ENCODE data around the gene NFATC4. TPM values are rescaled to one million over a fixed set of nuclear protein-coding genes. Genes with fewer than 3 reads are reported as not detected.

NFATC4 gene
- total RNA-seq, 2 donors from 2014 or later: not detected

DNA sequence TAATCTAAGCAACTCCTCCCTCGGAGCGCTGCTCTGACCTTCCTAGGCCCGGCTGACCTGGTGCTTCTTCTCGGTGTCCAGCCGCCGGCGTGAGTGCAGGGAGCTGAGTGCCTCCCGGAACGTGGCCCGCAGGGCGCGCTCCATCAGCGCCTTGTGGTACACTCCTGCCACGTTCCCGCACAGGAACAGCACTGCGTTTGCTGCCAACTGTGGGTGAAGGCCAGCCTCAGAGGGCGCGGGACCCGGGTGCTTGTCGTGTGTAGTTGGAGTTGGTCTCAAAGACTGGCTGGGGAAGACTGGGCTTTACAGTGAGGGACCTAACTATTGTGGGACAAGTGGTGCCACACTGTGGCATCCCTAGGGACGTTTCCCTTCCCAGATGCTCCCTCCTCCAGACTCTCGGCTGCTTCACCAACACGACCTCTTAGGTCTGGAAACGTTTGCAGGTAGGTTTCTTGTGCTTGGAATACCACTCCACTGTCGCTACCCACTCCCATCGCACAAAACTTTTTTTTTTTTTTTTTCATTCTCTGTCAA is 36.2 kb upstream of the NFATC4 start:
- peak; percentile 1 for ATAC-seq
- peaks cover 5% of the 10 kb centered on the region for H3K36me3 Mint-ChIP-seq (ENCODE audit: low read depth)

GRCh38 chr14:24332268-24332993 is 35.6 kb upstream of the NFATC4 start:
- ATAC-seq: peak; percentile 92
- Mint-ChIP-seq H3K36me3 (ENCODE audit: low read depth) (peaks cover 5% of the 10 kb centered on the region), H3K27ac (peak overlapping the region; percentile 94), H3K4me1 (peaks cover 44% of the 10 kb centered on the region), H3K27me3 (peaks cover 26% of the 10 kb centered on the region), H3K4me3 (peak overlapping the region; percentile 96)
- no peaks in the 10 kb centered on the region for H3K9me3 ChIP-seq (ENCODE audit: control insufficient read depth, low read length, poor library complexity, severe bottlenecking)
- DNase-seq: peak; percentile 61 to 81 (median 73)

More for the DNA sequence above, 36.2 kb upstream of the NFATC4 start:
- peaks cover 48% of the 10 kb centered on the region for H3K4me1 Mint-ChIP-seq
- DNase-seq: no peak
- H3K27me3 Mint-ChIP-seq: peaks cover 26% of the 10 kb centered on the region
- H3K4me3 Mint-ChIP-seq: peak overlapping the region; percentile 96
- peak overlapping the region; percentile 94 for H3K27ac Mint-ChIP-seq
- H3K9me3 ChIP-seq (ENCODE audit: control insufficient read depth, low read length, poor library complexity, severe bottlenecking): no peaks in the 10 kb centered on the region

GRCh38 chr14:24334431-24335291 is 33.3 kb upstream of the NFATC4 start, which contains the start of gene ADCY4:
TSS of gene ADCY4 (minus strand) at chr14:24335071. CDS start at chr14:24334652, 419 bp downstream.
- Mint-ChIP-seq H3K4me3 (peak within 1 kb of the TSS; percentile 67), H3K4me1 (peaks cover 45% of the 10 kb centered on the region), H3K36me3 (ENCODE audit: low read depth) (peaks cover 5% of the 10 kb centered on the region), H3K27ac (no peak within 1 kb of the TSS), H3K27me3 (peaks cover 26% of the 10 kb centered on the region)
- DNase-seq (no peak), ATAC-seq (no peak)
- H3K9me3 ChIP-seq (ENCODE audit: control insufficient read depth, low read length, poor library complexity, severe bottlenecking): no peaks in the 10 kb centered on the region

- peaks cover 42% of the 10 kb centered on the region for H3K4me1 Mint-ChIP-seq
- no peak overlapping the region for H3K27ac Mint-ChIP-seq
- H3K27me3 Mint-ChIP-seq: peaks cover 18% of the 10 kb centered on the region
- H3K4me3 Mint-ChIP-seq: peak overlapping the region; percentile 43
- no peaks in the 10 kb centered on the region for H3K9me3 ChIP-seq (ENCODE audit: control insufficient read depth, low read length, poor library complexity, severe bottlenecking)
- H3K36me3 Mint-ChIP-seq (ENCODE audit: low read depth): peaks cover 5% of the 10 kb centered on the region
- DNase-seq (no peak), ATAC-seq (no peak)
Measured at GRCh38 chr14:24335461-24336171, 32.4 kb upstream of the NFATC4 start.

GRCh38 chr14:24337144-24337823 is 30.7 kb upstream of the NFATC4 start:
- H3K4me1 Mint-ChIP-seq: peaks cover 32% of the 10 kb centered on the region
- H3K27me3 Mint-ChIP-seq: peaks cover 14% of the 10 kb centered on the region
- H3K4me3 Mint-ChIP-seq: peak overlapping the region; percentile 91
- no peaks in the 10 kb centered on the region for H3K9me3 ChIP-seq (ENCODE audit: control insufficient read depth, low read length, poor library complexity, severe bottlenecking)
- H3K27ac Mint-ChIP-seq: no peak overlapping the region
- ATAC-seq (no peak), DNase-seq (no peak)
- H3K36me3 Mint-ChIP-seq (ENCODE audit: low read depth): peaks cover 5% of the 10 kb centered on the region

GRCh38 chr14:24337824-24338175 is 30.2 kb upstream of the NFATC4 start:
- Mint-ChIP-seq H3K27ac (no peak overlapping the region), H3K4me1 (peaks cover 26% of the 10 kb centered on the region), H3K4me3 (peak overlapping the region; percentile 91), H3K36me3 (ENCODE audit: low read depth) (peaks cover 5% of the 10 kb centered on the region), H3K27me3 (peaks cover 13% of the 10 kb centered on the region)
- ATAC-seq (no peak), DNase-seq (no peak)
- H3K9me3 ChIP-seq (ENCODE audit: control insufficient read depth, low read length, poor library complexity, severe bottlenecking): no peaks in the 10 kb centered on the region

- Mint-ChIP-seq H3K36me3 (ENCODE audit: low read depth) (peaks cover 6% of the 10 kb centered on the region), H3K27ac (peak overlapping the region; percentile 69), H3K4me1 (peaks cover 26% of the 10 kb centered on the region), H3K27me3 (peaks cover 18% of the 10 kb centered on the region), H3K4me3 (peak overlapping the region; percentile 91)
- no peaks in the 10 kb centered on the region for H3K9me3 ChIP-seq (ENCODE audit: control insufficient read depth, low read length, poor library complexity, severe bottlenecking)
- ATAC-seq (no peak), DNase-seq (no peak)
Measured at GRCh38 chr14:24338843-24339242, 29.1 kb upstream of the NFATC4 start.

GRCh38 chr14:24339284-24340151 is 28.5 kb upstream of the NFATC4 start, which contains the start of gene RIPK3:
TSS of gene RIPK3 (minus strand) at chr14:24339991. CDS start at chr14:24339826, 165 bp downstream.
- Mint-ChIP-seq H3K4me1 (peaks cover 26% of the 10 kb centered on the region), H3K4me3 (peak within 1 kb of the TSS; percentile 91), H3K36me3 (ENCODE audit: low read depth) (peaks cover 7% of the 10 kb centered on the region), H3K27me3 (peaks cover 23% of the 10 kb centered on the region), H3K27ac (peak within 1 kb of the TSS; percentile 69)
- DNase-seq: peak; percentile 46 to 51 (median 48)
- H3K9me3 ChIP-seq (ENCODE audit: control insufficient read depth, low read length, poor library complexity, severe bottlenecking): no peaks in the 10 kb centered on the region
- ATAC-seq: peak; percentile 95

DNA sequence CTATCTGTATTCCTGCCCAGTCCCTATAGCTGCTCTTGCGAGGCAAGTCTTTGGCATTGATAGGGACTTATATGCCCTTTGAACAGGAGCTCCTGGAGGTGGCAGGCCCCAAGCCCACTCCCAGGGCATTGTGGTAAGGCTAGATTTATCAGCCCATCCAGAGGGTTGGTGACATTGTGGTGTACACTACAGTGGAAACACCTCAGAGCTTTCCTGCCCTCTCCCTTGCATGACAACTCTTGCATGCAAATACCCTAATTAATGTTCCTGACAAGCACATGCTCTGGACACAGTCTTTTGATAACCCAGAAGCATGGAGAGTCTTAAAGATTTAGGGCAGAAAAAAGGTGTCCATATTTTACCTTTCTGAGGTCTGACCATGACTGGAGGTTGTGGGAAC is 27.4 kb upstream of the NFATC4 start:
- Mint-ChIP-seq H3K27me3 (peaks cover 26% of the 10 kb centered on the region), H3K4me3 (no peak overlapping the region), H3K4me1 (peaks cover 21% of the 10 kb centered on the region), H3K36me3 (ENCODE audit: low read depth) (peaks cover 7% of the 10 kb centered on the region), H3K27ac (no peak overlapping the region)
- ATAC-seq (no peak), DNase-seq (no peak)
- H3K9me3 ChIP-seq (ENCODE audit: control insufficient read depth, low read length, poor library complexity, severe bottlenecking): no peaks in the 10 kb centered on the region

DNA sequence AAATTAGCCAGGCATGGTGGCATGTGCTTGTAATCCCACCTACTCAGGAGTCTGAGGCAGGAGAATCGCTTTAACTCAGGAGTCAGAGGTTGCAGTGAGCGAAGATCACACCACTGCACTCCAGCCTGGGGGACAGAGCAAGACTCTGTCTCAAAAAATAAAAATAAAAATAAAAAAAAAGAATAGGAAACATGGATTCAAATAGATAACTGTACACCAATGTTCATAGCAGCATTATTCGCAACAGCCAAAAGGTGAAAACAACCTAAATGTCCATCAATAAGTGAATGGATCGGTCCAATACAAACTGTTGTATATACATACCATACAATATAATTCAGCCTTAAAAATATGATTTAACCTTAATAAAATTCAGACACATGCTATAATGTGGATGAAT is 25.1 kb upstream of the NFATC4 start:
- no peak overlapping the region for H3K27ac Mint-ChIP-seq
- ATAC-seq (no peak), DNase-seq (no peak)
- no peaks in the 10 kb centered on the region for H3K9me3 ChIP-seq (ENCODE audit: control insufficient read depth, low read length, poor library complexity, severe bottlenecking)
- H3K36me3 Mint-ChIP-seq (ENCODE audit: low read depth): peaks cover 2% of the 10 kb centered on the region
- peaks cover 40% of the 10 kb centered on the region for H3K27me3 Mint-ChIP-seq
- H3K4me3 Mint-ChIP-seq: no peak overlapping the region
- H3K4me1 Mint-ChIP-seq: peaks cover 16% of the 10 kb centered on the region

DNA sequence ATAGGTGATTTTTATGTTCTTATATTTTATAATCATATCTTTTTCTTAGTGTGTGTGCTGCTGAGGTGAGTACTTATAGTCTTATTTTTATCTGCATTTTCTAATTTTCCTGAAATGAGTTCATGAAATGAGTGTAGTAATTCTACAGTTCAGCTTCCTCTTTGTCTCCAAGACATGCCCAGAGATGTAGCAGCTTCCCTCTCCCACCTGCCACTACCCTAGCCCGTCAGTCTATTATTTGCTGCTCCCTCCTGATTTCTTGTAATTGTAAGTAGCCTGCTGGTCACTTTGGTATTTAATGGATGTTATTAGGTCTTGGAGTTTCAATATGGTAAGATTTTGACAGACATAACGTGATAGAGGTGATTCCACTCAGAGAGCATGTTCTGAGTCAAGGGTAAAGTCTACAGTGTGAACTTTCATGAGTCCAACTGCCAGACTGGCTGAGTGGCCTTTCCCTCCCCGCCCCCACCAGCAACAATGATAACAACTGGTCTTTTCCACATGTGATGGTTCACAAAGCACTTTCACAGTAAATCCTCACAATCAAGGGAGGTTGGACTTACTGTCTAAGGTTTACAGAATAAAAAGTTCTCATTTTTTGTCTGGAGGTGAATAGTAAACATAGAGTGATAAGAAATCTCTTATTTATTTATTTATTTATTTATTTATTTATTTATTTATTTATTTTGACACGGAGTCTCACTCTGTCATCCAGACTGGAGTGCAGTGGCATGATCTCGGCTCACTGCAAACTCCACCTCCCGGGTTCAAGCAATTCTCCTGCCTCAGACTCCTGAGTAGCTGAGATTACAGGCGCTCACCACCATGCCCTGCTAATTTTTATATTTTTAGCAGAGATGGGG is 24.0 kb upstream of the NFATC4 start:
- DNase-seq (no peak), ATAC-seq (no peak)
- Mint-ChIP-seq H3K4me1 (peaks cover 8% of the 10 kb centered on the region), H3K4me3 (no peak overlapping the region), H3K36me3 (ENCODE audit: low read depth) (peaks cover 2% of the 10 kb centered on the region), H3K27ac (no peak overlapping the region), H3K27me3 (peaks cover 49% of the 10 kb centered on the region)
- no peaks in the 10 kb centered on the region for H3K9me3 ChIP-seq (ENCODE audit: control insufficient read depth, low read length, poor library complexity, severe bottlenecking)
